Caco-2 (cell line): ENCODE data around the gene OR5J2. TPM values are rescaled to one million over a fixed set of nuclear protein-coding genes. Genes with fewer than 3 reads are reported as not detected.

Experiments used
- BruUV-seq: library from RNA; stranded (reverse); fragments of 400-500 nt; replicated peaks from 2 replicates; lab custom pipeline; 2021; lab: Mats Ljungman, UMichigan
- CTCF ChIA-PET: fragments of 300-600 bp; sonication (Branson Sonifier 250); formaldehyde crosslinking; loops from one replicate; lab custom pipeline; 2022; ENCODE audit warnings: antibody characterized with exemption; lab: Charles Lee
- POLR2A ChIA-PET: fragments of 300-600 bp; sonication (Branson Sonifier 250); formaldehyde crosslinking; loops from one replicate; lab custom pipeline; 2022; ENCODE audit warnings: antibody characterized with exemption; lab: Charles Lee
- DNase-seq, 2 experiments: peaks; one replicate each; pipeline versions ENCODE4 v3.0.0 to v3.0.0-alpha.2; 2020 to 2022
- H3K27me3 ChIP-seq: replicated peaks from 2 replicates; pipeline ENCODE4 v1.6.0; 2011; ENCODE audit warnings: low read length; ENCODE audit not compliant: control insufficient read depth, insufficient read depth
- H3K36me3 ChIP-seq: 2 replicates; pipeline ENCODE4 v1.5.1; 2011; ENCODE audit warnings: low read length; ENCODE audit not compliant: control insufficient read depth, insufficient read depth
- H3K4me1 ChIP-seq: fragments of 250-450 bp; sonication (Bioruptor Pico); 2 replicates; pipeline ENCODE4 v1.5.1; 2020; ENCODE audit warnings: mild to moderate bottlenecking
- H3K4me3 ChIP-seq: 2 replicates; pipeline ENCODE4 v1.5.1; 2011; ENCODE audit warnings: low read depth, mild to moderate bottlenecking, control low read depth, low read length
- H3K9me3 ChIP-seq: fragments of 250-450 bp; sonication (Bioruptor Pico); 2 replicates; pipeline ENCODE4 v1.5.1; 2020; ENCODE audit warnings: mild to moderate bottlenecking, moderate library complexity
- H3K27ac Mint-ChIP-seq: one replicate; pipeline ENCODE4 v1.8.0; 2022; ENCODE audit warnings: mixed read lengths; ENCODE audit not compliant: unreplicated experiment
- H3K27me3 Mint-ChIP-seq: one replicate; pipeline ENCODE4 v1.8.0; 2022; ENCODE audit warnings: mixed read lengths; ENCODE audit not compliant: insufficient read depth, unreplicated experiment
- H3K36me3 Mint-ChIP-seq: one replicate; pipeline ENCODE4 v1.8.0; 2022; ENCODE audit warnings: mild to moderate bottlenecking, mixed read lengths; ENCODE audit not compliant: insufficient read depth, unreplicated experiment
- H3K4me1 Mint-ChIP-seq: one replicate; pipeline ENCODE4 v1.8.0; 2022; ENCODE audit warnings: low read depth, mixed read lengths; ENCODE audit not compliant: unreplicated experiment
- H3K4me3 Mint-ChIP-seq: one replicate; pipeline ENCODE4 v1.8.0; 2022; ENCODE audit warnings: mild to moderate bottlenecking, moderate library complexity, mixed read lengths; ENCODE audit not compliant: unreplicated experiment
- H3K9me3 Mint-ChIP-seq: one replicate; pipeline ENCODE4 v1.8.0; 2022; ENCODE audit warnings: mixed read lengths; ENCODE audit not compliant: unreplicated experiment
- intact Hi-C: fragments of 100-400 bp; cut with micrococcal nuclease; formaldehyde crosslinking; loops from one replicate; pipeline ENCODE4 v1.10.0; 2022; ENCODE audit not compliant: unreplicated experiment
- total RNA-seq: library from RNA; stranded (reverse); gene quantifications from 2 replicates; pipeline ENCODE4 v1.2.3, GENCODE V29; 2022
- TF ChIP-seq, protein P1 (sequence below), 2 experiments: fragments of 200-600 bp in 1 of 2; IDR thresholded peaks; 1 replicate in 1 of 2; 2 replicates in 1 of 2; pipeline versions ENCODE4 v1.5.1 to v1.8.0; 2011 to 2022; ENCODE audit warnings: antibody characterized with exemption in 1 of 2, control low read depth in 1 of 2, inconsistent platforms in 1 of 2, low read depth in 1 of 2, low read length in 1 of 2, mild to moderate bottlenecking in 1 of 2, moderate library complexity in 1 of 2; ENCODE audit not compliant: insufficient read depth in 1 of 2, severe bottlenecking in 1 of 2, unreplicated experiment in 1 of 2

Gene OR5J2
- total RNA-seq, 1 experiment from 2014 or later, result not detected

DNA sequence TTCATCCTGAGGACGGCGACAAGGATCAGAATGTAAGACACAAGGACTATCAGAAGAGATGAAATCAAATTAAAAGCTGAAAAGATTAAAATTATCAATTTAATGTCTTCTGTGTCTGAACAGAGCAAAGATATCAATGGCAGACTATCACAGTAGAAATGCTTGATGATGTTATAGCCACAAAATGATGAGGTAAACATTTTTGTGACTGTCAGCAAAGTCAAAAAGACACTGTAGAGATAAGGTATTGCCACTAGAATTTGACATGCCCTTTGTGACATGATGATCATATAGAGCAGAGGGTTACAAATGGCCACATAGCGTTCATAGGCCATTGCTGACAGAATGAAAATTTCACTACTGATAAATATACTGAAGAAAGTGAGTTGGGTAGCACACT is 12.2 kb downstream of the OR5J2 start:
- no peak overlapping the region for H3K27ac Mint-ChIP-seq
- intact Hi-C loops, result no loop called here
- CTCF ChIA-PET, result no interaction called here
- H3K9me3 Mint-ChIP-seq, result peaks cover 10% of the 10 kb centered on the region
- no peak overlapping the region for H3K4me3 Mint-ChIP-seq
- H3K27me3 Mint-ChIP-seq, result no peaks in the 10 kb centered on the region
- H3K4me1 Mint-ChIP-seq, result no peaks in the 10 kb centered on the region
- no TSS peak for BruUV-seq
- no peaks in the 10 kb centered on the region for H3K36me3 Mint-ChIP-seq
- no peaks in the 10 kb centered on the region for H3K4me1 ChIP-seq
- H3K4me3 ChIP-seq, result no peak overlapping the region
- H3K27me3 ChIP-seq, result no peaks in the 10 kb centered on the region
- H3K36me3 ChIP-seq, result no peaks in the 10 kb centered on the region
- H3K9me3 ChIP-seq, result no peaks in the 10 kb centered on the region
- no peak for DNase-seq
- TF ChIP-seq, protein P1, sequence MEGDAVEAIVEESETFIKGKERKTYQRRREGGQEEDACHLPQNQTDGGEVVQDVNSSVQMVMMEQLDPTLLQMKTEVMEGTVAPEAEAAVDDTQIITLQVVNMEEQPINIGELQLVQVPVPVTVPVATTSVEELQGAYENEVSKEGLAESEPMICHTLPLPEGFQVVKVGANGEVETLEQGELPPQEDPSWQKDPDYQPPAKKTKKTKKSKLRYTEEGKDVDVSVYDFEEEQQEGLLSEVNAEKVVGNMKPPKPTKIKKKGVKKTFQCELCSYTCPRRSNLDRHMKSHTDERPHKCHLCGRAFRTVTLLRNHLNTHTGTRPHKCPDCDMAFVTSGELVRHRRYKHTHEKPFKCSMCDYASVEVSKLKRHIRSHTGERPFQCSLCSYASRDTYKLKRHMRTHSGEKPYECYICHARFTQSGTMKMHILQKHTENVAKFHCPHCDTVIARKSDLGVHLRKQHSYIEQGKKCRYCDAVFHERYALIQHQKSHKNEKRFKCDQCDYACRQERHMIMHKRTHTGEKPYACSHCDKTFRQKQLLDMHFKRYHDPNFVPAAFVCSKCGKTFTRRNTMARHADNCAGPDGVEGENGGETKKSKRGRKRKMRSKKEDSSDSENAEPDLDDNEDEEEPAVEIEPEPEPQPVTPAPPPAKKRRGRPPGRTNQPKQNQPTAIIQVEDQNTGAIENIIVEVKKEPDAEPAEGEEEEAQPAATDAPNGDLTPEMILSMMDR (IDR thresholded peaks at IDR 0.05; ENCODE audit: insufficient read depth in 1 of 2, low read depth in 1 of 2, low read length in 1 of 2, severe bottlenecking in 1 of 2, unreplicated experiment in 1 of 2), result no peak
- POLR2A ChIA-PET, result no interaction called here

- Mint-ChIP-seq H3K9me3 (no peaks in the 10 kb centered on the region), H3K27ac (no peak overlapping the region), H3K4me1 (no peaks in the 10 kb centered on the region), H3K27me3 (no peaks in the 10 kb centered on the region), H3K36me3 (no peaks in the 10 kb centered on the region), H3K4me3 (no peak overlapping the region)
- H3K4me3 ChIP-seq, result no peak overlapping the region
- TF ChIP-seq, protein P1 (IDR thresholded peaks at IDR 0.05; ENCODE audit: insufficient read depth in 1 of 2, low read depth in 1 of 2, low read length in 1 of 2, severe bottlenecking in 1 of 2, unreplicated experiment in 1 of 2), result no peak
- no TSS peak for BruUV-seq
- no peak for DNase-seq
- ChIA-PET POLR2A (no interaction called here), CTCF (no interaction called here)
- no peaks in the 10 kb centered on the region for H3K9me3 ChIP-seq
- H3K4me1 ChIP-seq, result no peaks in the 10 kb centered on the region
- intact Hi-C loops, result no loop called here
- no peaks in the 10 kb centered on the region for H3K36me3 ChIP-seq
- no peaks in the 10 kb centered on the region for H3K27me3 ChIP-seq
Observed at GRCh38 chr11:56196705-56197104, 20.3 kb downstream of the OR5J2 start.

DNA sequence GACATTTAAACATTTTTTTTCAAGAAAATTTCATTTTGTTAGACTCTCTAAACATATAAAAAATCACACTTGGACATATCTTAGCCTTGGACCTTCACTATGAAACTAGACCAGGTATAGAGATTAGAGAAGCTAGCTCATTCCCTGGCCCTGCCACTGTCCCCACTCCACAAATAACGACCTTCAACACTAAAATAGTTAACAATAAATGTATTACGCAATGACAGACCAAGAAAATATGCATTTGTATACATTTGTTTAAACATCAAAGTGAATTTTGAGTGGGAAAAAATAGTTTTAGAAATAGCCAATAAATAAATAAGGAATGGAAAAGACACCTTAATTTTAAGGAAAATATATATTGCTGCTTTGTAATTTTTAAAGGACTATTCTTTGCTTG is 20.9 kb downstream of the OR5J2 start:
- no TSS peak for BruUV-seq

More for the DNA sequence above, 20.9 kb downstream of the OR5J2 start:
- POLR2A ChIA-PET, result no interaction called here
- Mint-ChIP-seq H3K27ac (no peak overlapping the region), H3K9me3 (no peaks in the 10 kb centered on the region), H3K4me3 (no peak overlapping the region), H3K4me1 (no peaks in the 10 kb centered on the region), H3K36me3 (no peaks in the 10 kb centered on the region), H3K27me3 (no peaks in the 10 kb centered on the region)
- CTCF ChIA-PET, result no interaction called here
- Histone ChIP-seq H3K4me3 (no peak overlapping the region), H3K27me3 (no peaks in the 10 kb centered on the region), H3K36me3 (no peaks in the 10 kb centered on the region), H3K4me1 (no peaks in the 10 kb centered on the region), H3K9me3 (no peaks in the 10 kb centered on the region)
- intact Hi-C loops, result no loop called here
- TF ChIP-seq, protein P1 (IDR thresholded peaks at IDR 0.05; ENCODE audit: insufficient read depth in 1 of 2, low read depth in 1 of 2, low read length in 1 of 2, severe bottlenecking in 1 of 2, unreplicated experiment in 1 of 2), result no peak
- DNase-seq, result no peak
